HG03565 (cell line): ENCODE data around the gene CAMK2G.
"Not testable (repeated sequence)": the region's sequence is repeated elsewhere in the genome, so short reads cannot be mapped to it uniquely, and the experiment has no call there.

Experiments used
- ATAC-seq: cut with Tn5 transposase; IDR thresholded peaks from one replicate; pipeline ENCODE4 v1.9.1; 2021; ENCODE audit warnings: mild to moderate bottlenecking, moderate library complexity; ENCODE audit not compliant: unreplicated experiment

CAMK2G gene

DNA sequence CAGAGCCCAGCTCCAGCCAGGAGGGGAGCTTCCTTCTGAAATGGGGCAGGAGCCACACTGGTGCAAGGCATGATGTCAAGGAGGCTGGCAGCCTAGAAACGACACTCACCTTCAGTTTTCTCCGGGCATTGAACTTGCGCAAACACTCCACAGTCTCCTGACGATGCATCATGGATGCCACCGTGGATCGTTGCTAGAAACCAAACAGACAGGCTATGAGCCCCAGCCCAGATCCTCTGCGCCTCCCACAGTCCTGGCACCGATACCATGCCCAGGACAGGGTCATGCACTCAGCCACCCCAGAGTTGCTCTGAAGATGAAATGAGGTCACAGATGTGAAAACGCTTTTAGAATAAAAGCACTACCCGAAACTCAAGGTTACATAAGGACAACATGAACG, 32.0 kb downstream of the CAMK2G start:
- ATAC-seq, result no peak

DNA sequence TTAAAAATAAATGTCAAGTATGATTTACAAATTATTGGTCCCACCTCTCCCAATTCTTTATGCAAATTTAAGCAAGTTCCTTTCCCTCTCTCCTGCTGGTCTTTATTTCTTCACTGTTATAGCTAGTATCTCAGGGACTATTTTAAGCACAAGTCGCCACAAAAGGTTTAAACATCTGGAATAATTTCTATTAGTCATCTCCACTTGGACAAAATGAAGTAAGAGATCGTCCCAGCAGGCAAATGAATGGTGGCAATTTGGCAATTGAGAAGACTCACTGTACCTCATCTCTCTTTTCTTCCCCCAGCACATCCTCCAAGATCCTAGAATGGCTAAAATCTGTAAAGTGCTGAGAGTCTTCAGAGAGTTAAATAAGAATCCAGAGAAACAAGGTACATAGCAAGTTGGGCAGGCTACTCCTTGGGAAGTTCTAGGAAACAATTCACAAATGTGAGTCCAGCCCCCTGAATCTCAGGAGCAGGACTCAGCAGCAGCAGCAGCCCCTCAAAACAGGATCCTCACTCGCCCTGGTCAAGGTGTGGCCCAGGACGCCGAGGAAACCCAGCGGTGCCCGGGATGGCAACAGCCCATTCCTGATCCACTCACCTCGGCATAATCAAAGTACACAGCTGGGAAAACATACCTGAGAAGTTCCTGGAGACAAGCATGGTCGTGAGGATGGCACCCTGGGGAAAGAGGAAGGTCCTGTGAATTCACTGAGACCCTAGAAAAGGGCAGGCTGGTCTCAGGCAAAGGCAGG, 32.6 kb downstream of the CAMK2G start:
- ATAC-seq, result no peak

DNA sequence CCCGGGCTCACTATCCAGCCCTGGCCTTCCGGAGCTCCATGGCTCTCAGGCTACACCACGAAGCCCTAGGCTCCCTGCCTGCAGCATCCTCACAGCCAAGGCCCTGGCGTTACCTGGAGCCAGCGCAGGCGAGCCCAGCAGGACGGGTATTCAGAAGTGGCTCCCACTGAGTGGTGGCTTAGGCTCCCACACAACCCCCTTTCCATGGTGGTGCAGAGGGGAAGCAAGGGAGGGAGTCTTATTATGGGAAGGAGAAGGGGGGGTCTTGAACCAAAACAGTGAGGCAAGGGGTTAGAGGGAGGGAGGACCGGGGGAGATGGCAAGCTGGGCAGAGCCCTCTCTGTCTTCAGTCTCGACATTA, 33.3 kb downstream of the CAMK2G start:
- no peak for ATAC-seq

DNA sequence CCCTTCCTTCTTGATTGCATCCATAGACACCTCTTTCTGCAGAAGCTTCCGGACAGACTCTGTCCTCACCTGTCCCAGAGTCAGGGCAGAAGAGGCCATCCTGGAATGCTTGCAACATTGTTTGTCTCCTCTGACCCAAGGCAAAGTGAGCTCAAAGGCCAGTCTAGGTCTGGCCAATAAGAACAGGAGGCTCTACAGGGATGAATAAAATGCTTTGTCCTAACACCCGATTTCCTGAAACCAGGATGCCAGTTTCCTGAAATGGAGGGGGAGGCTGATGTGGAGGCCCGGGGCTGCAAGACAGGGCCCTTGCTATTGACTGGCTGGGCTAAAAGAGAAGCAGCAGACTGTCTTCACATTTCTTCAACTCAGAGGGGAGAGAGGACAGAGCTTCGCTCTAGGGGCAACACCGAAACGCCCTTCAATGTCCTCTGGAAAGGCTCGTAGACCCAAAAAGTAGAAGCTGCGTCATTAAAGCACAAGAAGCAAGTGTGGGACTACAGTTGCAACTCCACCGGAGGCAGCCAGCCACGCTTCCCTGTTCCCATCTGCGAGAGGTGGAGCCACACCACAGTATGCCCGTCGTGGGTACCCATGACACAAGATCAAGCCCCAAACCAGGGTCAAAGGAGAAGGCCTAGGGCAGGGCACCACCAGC, 33.8 kb downstream of the CAMK2G start:
- ATAC-seq, result no peak

DNA sequence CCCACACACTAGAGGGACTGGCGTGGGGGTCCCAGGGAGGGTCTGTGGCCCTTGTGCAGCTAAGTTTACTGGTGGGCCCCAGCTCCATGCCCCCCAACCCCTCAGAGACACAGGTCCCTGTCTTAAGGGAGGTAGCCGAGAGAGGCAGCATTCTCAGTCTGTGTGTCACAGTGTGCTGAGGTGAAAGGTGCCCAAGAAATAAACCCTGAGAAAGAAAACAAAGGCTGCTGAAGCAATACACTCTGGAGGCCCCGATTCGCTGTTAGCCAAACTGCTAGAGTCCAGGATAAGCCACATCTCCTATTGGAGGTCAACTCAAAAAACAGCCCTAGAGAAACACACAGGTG, 34.3 kb downstream of the CAMK2G start:
- no peak for ATAC-seq

DNA sequence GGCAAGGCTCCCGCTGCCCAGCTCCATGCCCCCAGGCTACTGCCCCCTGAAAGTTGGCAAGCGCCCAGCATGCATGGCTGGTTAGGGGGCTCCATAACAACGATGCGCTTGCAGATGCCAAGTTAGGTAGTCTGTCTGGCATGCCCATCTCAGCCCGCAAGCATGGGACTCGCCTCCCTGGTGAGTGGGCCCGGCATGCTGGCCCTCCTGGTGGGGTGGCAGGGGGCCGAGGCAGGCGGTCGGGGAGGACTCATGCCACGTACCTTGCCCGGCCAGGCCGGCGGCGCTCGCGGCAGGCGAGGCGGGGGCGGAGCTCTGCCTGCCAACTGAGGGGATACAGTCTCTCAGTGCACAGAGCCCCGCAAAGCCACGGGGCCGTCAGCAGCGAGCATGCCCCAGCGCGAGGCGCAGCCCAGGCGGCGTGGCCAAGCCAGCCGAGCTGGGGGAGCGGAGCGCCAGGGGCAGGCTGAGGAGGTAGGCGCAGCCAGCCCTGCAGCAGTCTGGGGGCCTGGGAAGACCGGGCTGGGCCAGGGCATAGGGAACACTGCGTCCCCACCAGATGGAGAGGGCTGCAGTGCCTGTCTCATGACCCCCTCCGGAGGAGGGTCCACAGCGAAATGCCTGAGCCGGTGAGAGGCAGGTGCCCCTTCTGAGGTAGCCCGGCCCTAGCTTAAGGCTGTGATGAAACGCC, 34.9 kb downstream of the CAMK2G start:
- ATAC-seq, result no peak

DNA sequence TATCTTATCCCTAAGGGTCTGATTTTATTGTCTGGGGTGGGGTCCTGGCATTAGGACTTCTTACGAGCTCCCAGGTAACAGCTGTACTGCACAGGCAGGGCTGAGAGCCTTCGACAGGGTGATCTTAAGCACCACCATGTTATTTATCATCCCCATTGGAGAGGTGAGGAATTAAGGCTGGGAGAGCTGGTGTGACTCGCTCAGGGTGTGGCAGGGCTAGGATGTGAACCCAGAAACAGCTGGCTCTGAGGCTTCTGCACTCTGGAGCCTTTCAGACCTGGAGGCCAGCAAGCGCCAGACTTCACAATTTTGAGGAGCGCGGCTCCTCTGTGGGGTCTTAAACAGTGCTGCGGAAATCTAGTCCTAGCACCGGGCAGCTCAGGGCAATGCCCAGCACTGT, 35.5 kb downstream of the CAMK2G start:
- ATAC-seq, result no peak

DNA sequence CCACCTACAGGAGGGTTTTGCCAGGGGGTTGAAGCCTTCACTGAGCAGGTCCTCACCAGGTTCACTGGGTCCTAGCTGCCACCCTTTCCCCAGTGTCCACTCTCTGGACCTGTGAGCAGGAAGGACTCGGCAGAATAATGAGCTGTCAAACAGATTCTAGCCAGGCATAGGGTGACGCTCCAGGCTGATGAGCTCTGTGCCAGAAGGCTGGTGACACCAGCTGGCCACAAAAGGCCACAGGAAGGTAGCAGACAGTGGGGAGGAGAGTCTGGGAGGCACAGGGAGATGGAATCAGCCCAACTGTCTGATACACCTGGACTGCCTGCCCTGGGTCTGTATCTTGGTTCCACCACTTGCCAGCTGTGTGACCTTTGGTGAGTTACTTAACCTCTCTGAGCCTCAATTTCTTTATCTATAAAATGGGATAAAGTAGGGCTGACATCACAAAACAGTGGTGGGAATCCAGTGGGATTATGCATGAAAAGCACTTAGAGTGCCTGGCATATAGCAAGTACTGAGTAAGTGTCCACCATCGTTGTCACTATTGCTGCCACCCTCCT, 36.3 kb downstream of the CAMK2G start:
- no peak for ATAC-seq

DNA sequence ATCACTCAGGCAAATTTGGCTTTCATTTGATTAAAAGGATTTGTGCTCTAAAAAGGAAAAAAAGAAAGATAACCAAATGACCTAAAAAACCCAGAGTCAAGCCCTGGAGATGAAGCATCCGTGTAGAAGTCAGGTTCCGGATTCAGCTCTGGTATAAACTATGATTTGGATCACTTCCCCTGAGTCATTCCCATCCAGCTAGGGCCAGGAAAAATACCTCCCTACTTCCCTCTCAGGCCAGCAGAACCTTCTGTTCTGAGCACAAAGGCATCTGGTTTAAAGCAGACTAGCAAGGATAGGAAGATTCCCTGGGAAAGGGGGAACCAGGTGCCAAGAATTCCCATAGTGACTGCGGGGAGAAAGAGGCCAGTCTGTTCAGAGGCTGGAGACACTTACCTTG, 37.3 kb downstream of the CAMK2G start:
- ATAC-seq, result no peak

DNA sequence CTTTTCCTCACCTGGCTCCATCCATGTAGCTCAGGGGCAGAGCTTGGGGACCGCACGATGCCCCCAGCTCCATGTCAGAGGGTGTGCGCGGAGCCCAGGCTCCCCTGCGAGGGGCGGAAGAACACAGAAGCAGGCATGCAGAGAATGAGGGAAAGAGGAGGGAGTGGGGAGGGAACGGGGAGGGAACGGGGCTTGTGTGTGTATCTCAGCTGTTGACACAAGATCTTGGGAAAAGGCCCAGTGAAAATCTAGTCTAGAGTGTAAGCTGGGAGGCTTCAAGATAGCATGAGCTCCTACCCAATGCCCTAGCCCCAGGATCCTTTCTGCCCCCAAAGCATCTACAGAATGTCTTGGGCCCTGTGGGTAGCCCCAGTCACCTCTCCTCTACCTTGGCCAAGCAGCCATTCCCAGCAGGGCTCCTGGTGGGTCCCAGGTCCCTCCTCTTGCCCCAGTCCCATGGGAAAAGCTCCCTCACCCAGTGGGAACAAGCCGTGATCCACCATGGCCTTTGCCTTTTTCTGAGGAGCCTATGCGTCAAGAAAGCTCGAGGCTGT, 37.9 kb downstream of the CAMK2G start:
- no peak for ATAC-seq

DNA sequence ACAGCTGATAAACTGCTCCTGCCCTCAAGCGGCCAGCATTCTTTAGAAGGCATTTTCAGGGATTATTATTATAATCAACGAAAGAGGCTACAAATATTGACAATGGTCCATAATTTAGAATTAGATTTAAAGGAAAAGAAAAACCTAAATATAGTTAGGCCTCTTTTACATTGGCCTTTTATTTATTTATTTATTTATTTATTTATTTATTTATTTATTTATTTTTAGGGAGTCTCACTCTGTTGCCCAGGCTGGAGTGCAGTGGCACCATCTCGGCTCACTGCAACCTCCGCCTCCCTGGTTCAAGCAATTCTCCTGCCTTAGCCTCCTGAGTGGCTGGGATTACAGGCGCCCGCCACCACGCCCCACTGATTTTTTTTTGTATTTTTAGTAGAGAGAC, 45.3 kb downstream of the CAMK2G start:
- ATAC-seq, result not testable (repeated sequence)

DNA sequence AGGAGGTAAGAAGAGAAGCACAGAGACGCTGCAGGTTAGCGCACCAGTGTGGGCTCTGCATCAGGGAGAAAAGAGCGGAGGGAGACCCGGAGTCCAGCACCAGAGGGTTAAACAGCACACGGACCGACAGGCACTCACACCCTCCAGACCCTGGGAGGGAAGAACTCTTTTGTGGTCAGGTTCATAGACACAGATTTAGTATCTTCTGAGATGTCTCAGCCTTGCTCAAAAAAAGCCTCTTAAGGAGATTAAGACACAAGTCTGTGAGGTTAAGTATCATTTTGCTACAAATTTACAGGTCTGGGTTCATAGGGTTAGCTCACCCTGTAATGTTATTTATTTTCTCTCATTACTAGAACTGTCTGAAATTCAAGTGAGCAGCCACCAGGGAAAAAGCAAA, 46.2 kb downstream of the CAMK2G start:
- no peak for ATAC-seq

DNA sequence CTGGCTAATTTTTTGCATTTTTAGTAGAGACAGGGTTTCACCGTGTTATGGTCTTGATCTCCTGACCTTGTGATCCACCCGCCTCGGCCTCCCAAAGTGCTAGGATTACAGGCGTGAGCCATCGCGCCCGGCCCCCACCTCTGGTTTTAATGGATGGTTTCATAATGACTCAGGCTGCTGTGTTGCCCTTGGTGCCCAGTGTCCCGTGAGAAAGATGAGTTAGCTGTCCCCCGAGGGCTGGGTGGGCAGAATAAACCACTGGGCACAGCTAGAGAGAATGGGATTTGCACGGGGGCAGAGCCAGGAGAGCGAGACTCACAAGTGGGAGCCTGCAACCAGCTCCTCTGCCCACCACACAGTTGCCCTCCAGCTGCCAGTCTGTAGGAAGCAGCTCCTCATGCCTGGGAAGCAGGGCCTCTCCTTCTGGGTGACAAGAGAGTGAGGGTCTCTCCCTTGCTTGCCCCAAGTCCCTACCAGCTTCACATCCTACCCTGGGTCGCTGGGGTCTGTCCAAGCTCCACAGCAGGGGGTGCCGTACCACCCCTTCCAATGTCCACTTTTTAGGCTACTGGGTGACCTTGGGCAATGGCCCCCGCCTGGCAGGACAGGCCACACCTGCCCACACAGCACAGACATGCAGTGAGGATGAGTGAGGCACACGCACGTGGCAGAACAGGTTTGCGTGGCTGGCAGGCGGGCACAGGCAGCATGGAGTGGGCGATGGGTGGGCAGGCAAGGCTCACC, 46.8 kb downstream of the CAMK2G start:
- no peak for ATAC-seq

DNA sequence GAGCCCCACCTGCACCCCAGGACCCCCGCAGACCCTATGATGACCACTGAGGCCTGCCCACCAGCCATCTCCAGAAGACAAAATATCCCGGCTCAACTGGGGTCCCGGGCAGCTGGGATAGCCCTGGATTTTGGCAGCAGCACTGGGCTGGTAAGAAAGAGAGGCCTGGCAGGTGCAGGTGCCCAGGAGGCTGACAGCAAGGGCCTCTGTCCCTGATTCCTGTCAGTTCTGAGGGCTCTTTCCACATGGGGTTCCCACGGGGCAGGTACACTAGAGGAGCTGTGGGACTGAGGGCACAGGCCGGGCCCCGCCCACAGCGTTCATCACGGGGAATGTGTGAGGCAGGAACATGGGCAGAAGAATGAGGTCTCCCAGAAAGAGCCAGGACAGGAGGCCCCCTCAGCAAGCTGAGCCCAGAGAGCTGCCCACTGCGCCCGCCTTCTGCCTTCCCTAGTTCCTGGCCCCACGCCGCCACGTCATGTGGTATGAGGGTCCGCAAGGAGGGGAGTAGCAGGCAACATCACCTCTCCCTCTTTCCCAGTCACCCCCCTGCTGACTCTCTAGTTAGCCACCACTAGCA, 50.1 kb downstream of the CAMK2G start:
- ATAC-seq, result no peak

DNA sequence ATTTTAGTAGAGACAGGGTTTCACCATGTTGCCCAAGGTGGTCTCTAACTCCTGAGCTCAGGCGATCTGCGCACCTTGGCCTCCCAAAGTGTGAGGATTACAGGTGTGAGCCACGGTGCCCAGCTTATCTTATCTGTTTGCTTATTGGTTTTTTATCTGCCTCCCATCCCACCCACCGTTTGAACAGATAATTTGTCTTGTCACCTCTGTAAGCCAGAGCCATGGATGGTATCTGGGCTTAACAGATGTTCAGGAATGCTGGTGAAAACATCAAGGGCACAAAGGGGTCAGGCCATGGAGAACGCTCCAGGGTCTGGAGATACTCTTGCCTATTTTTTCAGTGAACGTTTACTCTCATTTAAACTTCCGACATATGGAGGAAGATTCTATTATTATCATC, 51.0 kb downstream of the CAMK2G start:
- no peak for ATAC-seq

DNA sequence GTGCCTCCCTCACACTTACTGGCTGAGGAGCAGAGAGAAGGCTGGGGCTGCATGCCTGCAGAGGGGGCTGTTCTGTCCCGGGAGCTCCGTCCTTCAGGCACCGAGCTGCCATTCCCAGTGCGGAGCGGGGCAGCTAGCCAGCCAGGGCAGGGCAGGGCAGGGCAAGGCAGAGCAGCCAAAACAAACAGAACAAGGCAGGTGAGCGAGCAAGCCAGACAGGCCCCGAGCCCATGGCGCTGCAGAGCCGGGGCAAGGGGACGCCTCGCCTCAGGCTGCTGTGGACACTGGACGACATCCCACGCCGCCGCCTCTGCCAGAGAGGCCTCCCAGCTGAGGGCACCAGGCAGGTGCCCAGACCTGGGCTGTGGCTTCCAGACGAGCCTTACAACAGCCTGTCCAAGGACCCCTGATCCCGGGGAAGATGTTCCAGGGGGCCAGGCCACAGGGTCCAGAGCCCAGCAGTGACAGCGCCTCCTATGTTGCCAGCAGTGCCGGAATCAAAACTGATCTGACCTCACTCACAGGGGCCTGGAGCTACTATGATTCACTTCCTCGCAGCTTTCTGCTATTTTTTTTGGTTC, 54.8 kb downstream of the CAMK2G start:
- no peak for ATAC-seq

DNA sequence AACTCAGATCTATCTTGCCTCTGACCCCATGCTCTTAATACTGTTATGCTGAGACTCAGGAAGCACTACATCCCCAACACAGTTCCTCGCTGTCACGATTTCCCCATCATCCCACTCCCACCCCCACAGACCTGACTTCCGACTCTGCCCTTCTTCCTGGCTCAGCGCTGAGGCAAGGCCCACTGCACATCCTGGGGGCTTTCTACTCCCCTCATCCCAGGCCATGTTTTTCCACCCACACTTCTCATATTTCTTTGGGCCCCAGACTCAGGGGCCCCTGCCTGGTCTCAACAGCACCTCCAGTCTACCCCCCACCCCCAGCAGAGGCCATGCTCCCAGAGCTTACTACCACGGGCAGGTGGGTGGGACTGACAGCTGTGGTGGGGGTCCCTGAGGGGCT, 55.3 kb downstream of the CAMK2G start:
- no peak for ATAC-seq

DNA sequence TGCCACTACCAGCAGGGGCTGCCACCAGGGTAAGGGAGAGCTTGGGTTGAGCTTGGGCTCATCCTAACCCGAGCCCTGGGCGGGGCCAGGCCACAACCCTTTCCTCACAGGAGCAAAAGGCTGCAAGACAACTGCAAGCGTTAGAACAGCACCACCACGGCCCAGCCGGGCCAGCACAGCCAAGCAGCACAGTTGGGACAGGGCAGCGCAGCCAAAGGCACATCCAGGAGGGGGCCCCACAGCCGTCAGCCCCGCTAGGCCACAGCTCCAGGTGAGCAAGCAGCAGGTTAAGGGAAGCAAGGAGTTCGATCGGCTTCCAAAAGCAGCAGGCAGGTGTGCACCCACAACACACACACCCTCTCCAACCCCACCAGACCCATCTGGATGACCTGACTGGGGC, 56.0 kb downstream of the CAMK2G start:
- no peak for ATAC-seq

DNA sequence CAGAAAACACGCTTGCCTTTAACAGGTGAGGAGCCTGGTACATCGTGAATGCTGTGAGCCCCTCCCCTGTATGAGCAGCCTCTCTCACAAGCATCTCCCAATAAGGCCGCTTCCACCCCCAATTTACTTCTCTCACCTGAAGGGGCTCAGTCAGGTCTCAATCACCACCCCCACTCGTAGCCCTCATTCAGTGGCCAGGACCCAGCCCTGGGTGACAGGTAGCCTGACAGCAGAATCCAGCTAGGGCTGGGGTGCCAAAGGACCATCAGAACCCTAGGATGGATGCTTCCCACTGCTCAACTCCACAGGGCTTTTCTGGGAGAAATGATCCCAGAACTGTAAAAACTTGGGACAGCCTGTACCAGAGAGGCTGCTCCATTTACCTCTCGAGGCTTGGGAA, 56.5 kb downstream of the CAMK2G start:
- ATAC-seq, result no peak
